CD1c-positive myeloid dendritic cell (primary cell): ENCODE data around the gene FDPS.
"Not testable (repeated sequence)": the region's sequence is repeated elsewhere in the genome, so short reads cannot be mapped to it uniquely, and the experiment has no call there.

ENCODE experiments used
- DNase-seq: peaks from one replicate; pipeline ENCODE4 v3.0.0-alpha.2; 2016; ENCODE audit errors: extremely low spot score

Gene FDPS

GRCh38 chr1:155320252-155320651 lies 11.6 kb downstream of the FDPS start:
- no peak for DNase-seq

GRCh38 chr1:155320661-155321617 lies 12.3 kb downstream of the FDPS start, which contains the start of gene RUSC1:
TSS of gene RUSC1 (plus strand) at chr1:155320894. CDS start at chr1:155321774, 880 bp downstream.
- peak; percentile 68 for DNase-seq

- no peak for DNase-seq
Measured at GRCh38 chr1:155321639-155322503, 13.2 kb downstream of the FDPS start.

- DNase-seq: peak; percentile 8
Measured at GRCh38 chr1:155322571-155322952, 13.9 kb downstream of the FDPS start.

GRCh38 chr1:155322953-155323728 lies 14.5 kb downstream of the FDPS start:
- DNase-seq: peak; percentile 91

- DNase-seq: peak; percentile 94
Measured at GRCh38 chr1:155323729-155324036, 15.0 kb downstream of the FDPS start.

GRCh38 chr1:155324037-155324716 lies 15.5 kb downstream of the FDPS start:
- peak; percentile 97 for DNase-seq

GRCh38 chr1:155324717-155325602 lies 16.3 kb downstream of the FDPS start:
- DNase-seq: peak; percentile 40

GRCh38 chr1:155325603-155325893 lies 16.9 kb downstream of the FDPS start:
- no peak for DNase-seq

GRCh38 chr1:155326020-155326526 lies 17.4 kb downstream of the FDPS start:
- DNase-seq: no peak

- DNase-seq: no peak
Measured at GRCh38 chr1:155326631-155327037, 18.0 kb downstream of the FDPS start.

GRCh38 chr1:155327981-155328380 lies 19.3 kb downstream of the FDPS start:
- DNase-seq: no peak

- not testable (repeated sequence) for DNase-seq
Measured at GRCh38 chr1:155328856-155329255, 20.2 kb downstream of the FDPS start.

GRCh38 chr1:155329980-155330598 lies 21.4 kb downstream of the FDPS start:
- peak; percentile 2 for DNase-seq

GRCh38 chr1:155334962-155335361 lies 26.3 kb downstream of the FDPS start:
- no peak for DNase-seq

- DNase-seq: no peak
Measured at GRCh38 chr1:155339515-155340097, 30.9 kb downstream of the FDPS start.

GRCh38 chr1:155342842-155343241 lies 34.2 kb downstream of the FDPS start:
- DNase-seq: no peak

GRCh38 chr1:155352631-155353030 lies 44.0 kb downstream of the FDPS start:
- DNase-seq: no peak

- no peak for DNase-seq
Measured at GRCh38 chr1:155360051-155360450, 51.4 kb downstream of the FDPS start.
